Kasumi-1 (cell line): ENCODE measurements around the gene OR13C8.
"Not testable (repeated sequence)": the region's sequence is repeated elsewhere in the genome, so short reads cannot be mapped to it uniquely, and the experiment has no call there.

ENCODE experiments used
- DNase-seq, 2 experiments: peaks; one replicate each; lab custom pipeline; 2025; lab: John Stamatoyannopoulos, UW

OR13C8 gene

GRCh38 chr9:104568868-104569267, at the start of gene OR13C8:
TSS of gene OR13C8 (plus strand) at chr9:104569168. CDS start at chr9:104569168, 0 bp downstream.
- DNase-seq: no peak

GRCh38 chr9:104520241-104520640, 48.7 kb upstream of the OR13C8 start:
- not testable (repeated sequence) for DNase-seq

- no peak for DNase-seq
Observed at GRCh38 chr9:104527109-104527508, 41.9 kb upstream of the OR13C8 start, which contains the start of gene OR13C4. TSS of gene OR13C4 (minus strand) at chr9:104527209. CDS start at chr9:104527209, 0 bp downstream.

- DNase-seq: no peak
Observed at GRCh38 chr9:104536756-104537155, 32.2 kb upstream of the OR13C8 start, which contains the start of gene OR13C3. TSS of gene OR13C3 (minus strand) at chr9:104536856. CDS start at chr9:104536723, 133 bp downstream.

GRCh38 chr9:104539275-104539674, 29.7 kb upstream of the OR13C8 start:
- DNase-seq: no peak

GRCh38 chr9:104544644-104545043, 24.3 kb upstream of the OR13C8 start:
- DNase-seq: no peak

- no peak for DNase-seq
Observed at GRCh38 chr9:104553261-104553660, 15.7 kb upstream of the OR13C8 start.

- no peak for DNase-seq
Observed at GRCh38 chr9:104555521-104555920, 13.4 kb upstream of the OR13C8 start.

GRCh38 chr9:104556830-104557634, 11.9 kb upstream of the OR13C8 start:
- no peak for DNase-seq

GRCh38 chr9:104564358-104564757, 4.6 kb upstream of the OR13C8 start:
- no peak for DNase-seq

GRCh38 chr9:104572612-104573011, 3.6 kb downstream of the OR13C8 start:
- DNase-seq: peak; percentile 8 to 29

- DNase-seq: no peak
Observed at GRCh38 chr9:104575456-104575855, 6.5 kb downstream of the OR13C8 start.

- no peak for DNase-seq
Observed at GRCh38 chr9:104577263-104577662, 8.3 kb downstream of the OR13C8 start.

GRCh38 chr9:104580562-104580961, 11.6 kb downstream of the OR13C8 start:
- DNase-seq: no peak

- DNase-seq: no peak
Observed at GRCh38 chr9:104586496-104587180, 17.7 kb downstream of the OR13C8 start.

GRCh38 chr9:104589626-104590025, 20.7 kb downstream of the OR13C8 start:
- DNase-seq: no peak

- DNase-seq: not testable (repeated sequence)
Observed at GRCh38 chr9:104598749-104599148, 29.8 kb downstream of the OR13C8 start.

GRCh38 chr9:104599313-104599712, 30.3 kb downstream of the OR13C8 start, which contains the start of gene OR13C5:
TSS of gene OR13C5 (minus strand) at chr9:104599413. CDS start at chr9:104599413, 0 bp downstream.
- not testable (repeated sequence) for DNase-seq

GRCh38 chr9:104604801-104605200, 35.8 kb downstream of the OR13C8 start:
- DNase-seq: no peak

GRCh38 chr9:104605527-104605926, 36.6 kb downstream of the OR13C8 start, which contains the start of gene OR13C2:
TSS of gene OR13C2 (minus strand) at chr9:104605627. CDS start at chr9:104605627, 0 bp downstream.
- DNase-seq: not testable (repeated sequence)

- DNase-seq: no peak
Observed at GRCh38 chr9:104606152-104606551, 37.2 kb downstream of the OR13C8 start.

GRCh38 chr9:104608336-104608735, 39.4 kb downstream of the OR13C8 start:
- DNase-seq: peak; percentile 50 to 55

- DNase-seq: no peak
Observed at GRCh38 chr9:104611213-104611612, 42.2 kb downstream of the OR13C8 start.
